ENCODE measurements around the gene CCDC9. TPM values are rescaled to one million over a fixed set of nuclear protein-coding genes. Genes with fewer than 3 reads are reported as not detected.
"Not testable (repeated sequence)": the region's sequence is repeated elsewhere in the genome, so short reads cannot be mapped to it uniquely, and the experiment has no call there.

The CCDC9 gene
- total RNA-seq, 2 donors from 2014 or later = 26.7 to 38.9 TPM

GRCh38 chr19:47258895-47259555 lies 2.7 kb downstream of the CCDC9 start:
- H3K4me1 ChIP-seq (ENCODE audit: control insufficient read depth in 1 of 2, low read depth in 2 of 2) = peaks cover 9 to 35% of the 10 kb centered on the region in 2 donors
- no peaks in the 10 kb centered on the region for H3K9me3 ChIP-seq
- no peak overlapping the region for H3K4me3 ChIP-seq
- no peaks in the 10 kb centered on the region for H3K27me3 ChIP-seq (replicated peaks; ENCODE audit: insufficient read depth)
- peak overlapping the region; percentile 35 to 94 for H3K27ac ChIP-seq
- H3K36me3 ChIP-seq = peaks cover 28% of the 10 kb centered on the region
- DNase-seq (ENCODE audit: low spot score) (no peak), ATAC-seq (ENCODE audit: insufficient number of reproducible peaks, low FRiP score, low read depth) (no peak)
- TF ChIP-seq, protein P1, sequence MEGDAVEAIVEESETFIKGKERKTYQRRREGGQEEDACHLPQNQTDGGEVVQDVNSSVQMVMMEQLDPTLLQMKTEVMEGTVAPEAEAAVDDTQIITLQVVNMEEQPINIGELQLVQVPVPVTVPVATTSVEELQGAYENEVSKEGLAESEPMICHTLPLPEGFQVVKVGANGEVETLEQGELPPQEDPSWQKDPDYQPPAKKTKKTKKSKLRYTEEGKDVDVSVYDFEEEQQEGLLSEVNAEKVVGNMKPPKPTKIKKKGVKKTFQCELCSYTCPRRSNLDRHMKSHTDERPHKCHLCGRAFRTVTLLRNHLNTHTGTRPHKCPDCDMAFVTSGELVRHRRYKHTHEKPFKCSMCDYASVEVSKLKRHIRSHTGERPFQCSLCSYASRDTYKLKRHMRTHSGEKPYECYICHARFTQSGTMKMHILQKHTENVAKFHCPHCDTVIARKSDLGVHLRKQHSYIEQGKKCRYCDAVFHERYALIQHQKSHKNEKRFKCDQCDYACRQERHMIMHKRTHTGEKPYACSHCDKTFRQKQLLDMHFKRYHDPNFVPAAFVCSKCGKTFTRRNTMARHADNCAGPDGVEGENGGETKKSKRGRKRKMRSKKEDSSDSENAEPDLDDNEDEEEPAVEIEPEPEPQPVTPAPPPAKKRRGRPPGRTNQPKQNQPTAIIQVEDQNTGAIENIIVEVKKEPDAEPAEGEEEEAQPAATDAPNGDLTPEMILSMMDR (IDR thresholded peaks at IDR 0.05) = no peak

GRCh38 chr19:47260476-47260875 lies 4.2 kb downstream of the CCDC9 start:
- H3K36me3 ChIP-seq = peaks cover 42% of the 10 kb centered on the region
- TF ChIP-seq, protein P1 (IDR thresholded peaks at IDR 0.05) = no peak
- H3K27ac ChIP-seq = no peak overlapping the region
- H3K4me1 ChIP-seq (ENCODE audit: control insufficient read depth in 1 of 2, low read depth in 2 of 2) = peaks cover 9 to 32% of the 10 kb centered on the region in 2 donors
- H3K4me3 ChIP-seq = no peak overlapping the region
- no peaks in the 10 kb centered on the region for H3K27me3 ChIP-seq (replicated peaks; ENCODE audit: insufficient read depth)
- ATAC-seq (ENCODE audit: insufficient number of reproducible peaks, low FRiP score, low read depth) (no peak), DNase-seq (ENCODE audit: low spot score) (no peak)
- no peaks in the 10 kb centered on the region for H3K9me3 ChIP-seq

GRCh38 chr19:47261946-47262793 lies 5.8 kb downstream of the CCDC9 start:
- Histone ChIP-seq H3K36me3 (peaks cover 53% of the 10 kb centered on the region), H3K4me1 (ENCODE audit: control insufficient read depth in 1 of 2, low read depth in 2 of 2) (peaks cover 9 to 26% of the 10 kb centered on the region in 2 donors)
- not testable (repeated sequence) for H3K4me3 ChIP-seq; H3K27ac ChIP-seq; DNase-seq (ENCODE audit: low spot score); H3K9me3 ChIP-seq; ATAC-seq (ENCODE audit: insufficient number of reproducible peaks, low FRiP score, low read depth); H3K27me3 ChIP-seq (replicated peaks; ENCODE audit: insufficient read depth)

- TF ChIP-seq, protein P1 (IDR thresholded peaks at IDR 0.05) = no peak
- no peaks in the 10 kb centered on the region for H3K9me3 ChIP-seq
- ATAC-seq (ENCODE audit: insufficient number of reproducible peaks, low FRiP score, low read depth) = no peak
- H3K27me3 ChIP-seq (replicated peaks; ENCODE audit: insufficient read depth) = no peaks in the 10 kb centered on the region
- H3K27ac ChIP-seq = no peak overlapping the region
- peaks cover 0 to 6% of the 10 kb centered on the region in 2 donors for H3K4me1 ChIP-seq (ENCODE audit: control insufficient read depth in 1 of 2, low read depth in 2 of 2)
- H3K4me3 ChIP-seq = no peak overlapping the region
- peaks cover 53% of the 10 kb centered on the region for H3K36me3 ChIP-seq
- DNase-seq (ENCODE audit: low spot score) = no peak
Measured at GRCh38 chr19:47264629-47265028, 8.3 kb downstream of the CCDC9 start.

- Histone ChIP-seq H3K9me3 (no peaks in the 10 kb centered on the region), H3K36me3 (peaks cover 54% of the 10 kb centered on the region), H3K4me1 (ENCODE audit: control insufficient read depth in 1 of 2, low read depth in 2 of 2) (no peaks in the 10 kb centered on the region), H3K27me3 (replicated peaks; ENCODE audit: insufficient read depth) (no peaks in the 10 kb centered on the region), H3K27ac (no peak overlapping the region), H3K4me3 (no peak overlapping the region)
- TF ChIP-seq, protein P1 (IDR thresholded peaks at IDR 0.05) = no peak
- ATAC-seq (ENCODE audit: insufficient number of reproducible peaks, low FRiP score, low read depth) (no peak), DNase-seq (ENCODE audit: low spot score) (no peak)
Measured at GRCh38 chr19:47266401-47266941, 10.1 kb downstream of the CCDC9 start.
